Hepatocyte (in vitro differentiated cells): ENCODE results near the gene SLC7A7.

Source experiments
- CTCF ChIP-seq: fragments of 200-600 bp; sonication (generic); IDR thresholded peaks from 2 replicates; pipeline ENCODE4 v1.5.1; 2016; ENCODE audit warnings: antibody characterized with exemption, mild to moderate bottlenecking; ENCODE audit not compliant: poor library complexity
- EZH2 ChIP-seq: fragments of 200-600 bp; sonication (generic); IDR thresholded peaks from 2 replicates; pipeline ENCODE4 v1.6.1; 2016; ENCODE audit warnings: antibody characterized with exemption, mild to moderate bottlenecking, borderline replicate concordance
- EZH2phosphoT487 ChIP-seq: fragments of 200-600 bp; sonication (generic); IDR thresholded peaks from one replicate; pipeline ENCODE4 v1.6.1; 2018; ENCODE audit warnings: antibody characterized with exemption, mild to moderate bottlenecking, low read depth, moderate library complexity; ENCODE audit not compliant: unreplicated experiment, severe bottlenecking

DNA sequence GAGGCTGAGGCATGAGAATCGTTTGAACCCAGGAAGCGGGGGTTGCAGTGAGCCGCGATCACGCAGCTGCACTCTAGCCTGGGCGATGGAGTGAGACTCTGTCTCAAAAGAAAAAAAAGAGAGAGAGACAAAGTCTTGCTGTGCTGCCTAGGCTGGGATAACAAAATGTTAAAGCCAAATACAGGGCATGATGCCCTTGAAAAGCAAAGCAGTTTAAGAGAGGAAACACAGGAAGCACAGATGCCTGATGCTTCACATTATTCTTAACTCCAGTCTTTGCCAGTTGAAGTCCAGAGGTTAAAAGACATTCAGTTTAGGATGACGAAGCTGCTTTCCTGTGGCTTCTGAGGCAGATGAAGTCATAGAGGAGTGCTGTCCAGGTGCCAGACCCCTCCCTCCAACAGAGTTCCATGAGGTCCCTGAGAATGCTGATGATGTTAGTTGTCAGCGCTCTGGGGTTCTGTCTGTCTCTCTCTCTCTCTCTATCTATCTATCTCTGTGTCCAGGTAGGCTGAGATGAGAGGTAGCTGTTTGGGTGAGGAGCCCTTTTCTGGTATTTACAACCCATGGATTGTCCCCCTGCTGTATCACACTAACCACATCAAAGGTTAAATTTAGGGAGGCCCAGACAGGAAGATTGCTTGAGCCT lies 9.6 kb upstream of the SLC7A7 start:
- TF ChIP-seq CTCF: no peak
- no peak for TF ChIP-seq EZH2
- TF ChIP-seq EZH2phosphoT487: no peak
